ENCODE data around the gene FYB1. TPM values are rescaled to one million over a fixed set of nuclear protein-coding genes. Genes with fewer than 3 reads are reported as not detected.

Gene FYB1
- total RNA-seq, 2 experiments from 2014 or later, result 0.16 TPM; not detected in 1

- ChIA-PET CTCF (ENCODE audit: unreplicated experiment) (no interaction called here), POLR2A (no interaction called here)
- H3K4me1 ChIP-seq (ENCODE audit: insufficient read depth, low read length, poor library complexity, severe bottlenecking), result no peaks in the 10 kb centered on the region
- no peaks in the 10 kb centered on the region for H4K20me1 ChIP-seq (ENCODE audit: insufficient read depth, low read length)
- H3K79me2 ChIP-seq (ENCODE audit: insufficient read depth, low read depth, low read length), result no peaks in the 10 kb centered on the region
- no TSS peak for BruUV-seq (replicated peaks)
- H3K4me3 ChIP-seq (ENCODE audit: low read depth, low read length, poor library complexity, severe bottlenecking), result no peak overlapping the region
- H2AFZ ChIP-seq (ENCODE audit: low read length), result no peak overlapping the region
- H3K9me2 ChIP-seq (ENCODE audit: insufficient read depth, low read length), result no peaks in the 10 kb centered on the region
- no peak for DNase-seq (ENCODE audit: low spot score)
- TF ChIP-seq EZH2phosphoT487 (IDR thresholded peaks at IDR 0.05; ENCODE audit: borderline replicate concordance, low read depth, low read length) (no peak), CTCF (conservative IDR thresholded peaks at IDR 0.05; ENCODE audit: low read length) (no peak)
- H3K27ac ChIP-seq (ENCODE audit: low read depth, low read length, poor library complexity, severe bottlenecking), result no peak overlapping the region
- intact Hi-C loops (cut with micrococcal nuclease; ENCODE audit: unreplicated experiment), result no loop called here
- no peaks in the 10 kb centered on the region for H3K9me3 ChIP-seq (ENCODE audit: low read length)
- H3K36me3 ChIP-seq (ENCODE audit: insufficient read depth, low read length), result no peaks in the 10 kb centered on the region
- H3K4me2 ChIP-seq (ENCODE audit: low read length), result no peak overlapping the region
Observed at GRCh38 chr5:39205550-39205949, 13.8 kb downstream of the FYB1 start.

GRCh38 chr5:39203951-39204350, 15.4 kb downstream of the FYB1 start:
- no peak overlapping the region for H3K4me3 ChIP-seq (ENCODE audit: low read depth, low read length, poor library complexity, severe bottlenecking)

More at GRCh38 chr5:39203951-39204350, 15.4 kb downstream of the FYB1 start:
- Histone ChIP-seq H3K4me1 (ENCODE audit: insufficient read depth, low read length, poor library complexity, severe bottlenecking) (no peaks in the 10 kb centered on the region), H3K79me2 (ENCODE audit: insufficient read depth, low read depth, low read length) (no peaks in the 10 kb centered on the region), H3K36me3 (ENCODE audit: insufficient read depth, low read length) (no peaks in the 10 kb centered on the region), H3K9me3 (ENCODE audit: low read length) (no peaks in the 10 kb centered on the region), H3K9me2 (ENCODE audit: insufficient read depth, low read length) (no peaks in the 10 kb centered on the region), H3K4me2 (ENCODE audit: low read length) (no peak overlapping the region), H2AFZ (ENCODE audit: low read length) (no peak overlapping the region), H3K27ac (ENCODE audit: low read depth, low read length, poor library complexity, severe bottlenecking) (no peak overlapping the region), H4K20me1 (ENCODE audit: insufficient read depth, low read length) (no peaks in the 10 kb centered on the region)
- ChIA-PET POLR2A (no interaction called here), CTCF (ENCODE audit: unreplicated experiment) (no interaction called here)
- intact Hi-C loops (cut with micrococcal nuclease; ENCODE audit: unreplicated experiment), result no loop called here
- no peak for DNase-seq (ENCODE audit: low spot score)
- no TSS peak for BruUV-seq (replicated peaks)
- TF ChIP-seq EZH2phosphoT487 (IDR thresholded peaks at IDR 0.05; ENCODE audit: borderline replicate concordance, low read depth, low read length) (no peak), CTCF (conservative IDR thresholded peaks at IDR 0.05; ENCODE audit: low read length) (no peak)
